Stimulated activated CD4-positive, alpha-beta T cell treated with anti-CD3 and anti-CD28 coated beads, Interleukin-12 subunit alpha, Interleukin-12 subunit beta, amount 100 ng/mL, for 24 hours (primary cell): Measurements from ENCODE around the gene DCUN1D5.

ENCODE experiments used
- DNase-seq, 2 experiments: peaks; one replicate each; pipeline ENCODE4 v3.0.0-alpha.2; 2020; ENCODE audit warnings: low read depth in 2 of 2

DCUN1D5 gene

GRCh38 chr11:103091801-103092524 lies at the start of gene DCUN1D5:
Gene DCUN1D5, minus strand, starts transcription at chr11:103092160. Its CDS starts 288 bp downstream, at chr11:103091872.
- peak; percentile 90 to 97 for DNase-seq

- no peak for DNase-seq
Observed at GRCh38 chr11:103125462-103125861, 33.5 kb upstream of the DCUN1D5 start.

GRCh38 chr11:103114836-103115235 lies 22.9 kb upstream of the DCUN1D5 start:
- no peak for DNase-seq

GRCh38 chr11:103112364-103112763 lies 20.4 kb upstream of the DCUN1D5 start:
- no peak for DNase-seq

- no peak for DNase-seq
Observed at GRCh38 chr11:103111400-103111799, 19.4 kb upstream of the DCUN1D5 start.

GRCh38 chr11:103110391-103110790 lies 18.4 kb upstream of the DCUN1D5 start:
- DNase-seq: no peak

- no peak for DNase-seq
Observed at GRCh38 chr11:103109818-103110388, 17.9 kb upstream of the DCUN1D5 start.

- peak; percentile 77 to 83 for DNase-seq
Observed at GRCh38 chr11:103108933-103109817, 17.2 kb upstream of the DCUN1D5 start, which contains the start of gene DYNC2H1. Gene DYNC2H1, plus strand, starts transcription at chr11:103109426. Its CDS starts 149 bp downstream, at chr11:103109575.

- DNase-seq: no peak
Observed at GRCh38 chr11:103097279-103097678, 5.3 kb upstream of the DCUN1D5 start.

GRCh38 chr11:103091064-103091800 lies 728 bp downstream of the DCUN1D5 start:
- DNase-seq: peak in 1 of 2 experiments; percentile 25

- no peak for DNase-seq
Observed at GRCh38 chr11:103086461-103086860, 5.5 kb downstream of the DCUN1D5 start.

- DNase-seq: no peak
Observed at GRCh38 chr11:103085758-103086365, 6.1 kb downstream of the DCUN1D5 start.

- DNase-seq: no peak
Observed at GRCh38 chr11:103079833-103080232, 12.1 kb downstream of the DCUN1D5 start.

GRCh38 chr11:103078710-103079109 lies 13.2 kb downstream of the DCUN1D5 start:
- DNase-seq: no peak

GRCh38 chr11:103077554-103077953 lies 14.4 kb downstream of the DCUN1D5 start:
- no peak for DNase-seq

- no peak for DNase-seq
Observed at GRCh38 chr11:103076361-103076760, 15.6 kb downstream of the DCUN1D5 start.

- no peak for DNase-seq
Observed at GRCh38 chr11:103071008-103071407, 21.0 kb downstream of the DCUN1D5 start.

- DNase-seq: no peak
Observed at GRCh38 chr11:103070142-103070541, 21.8 kb downstream of the DCUN1D5 start.

- no peak for DNase-seq
Observed at GRCh38 chr11:103069367-103069766, 22.6 kb downstream of the DCUN1D5 start.

GRCh38 chr11:103067118-103067517 lies 24.8 kb downstream of the DCUN1D5 start:
- no peak for DNase-seq

GRCh38 chr11:103061656-103062055 lies 30.3 kb downstream of the DCUN1D5 start:
- DNase-seq: no peak
